Spleen (tissue), 11 donors: ENCODE data around the gene DSCAML1. TPM values are rescaled to one million over a fixed set of nuclear protein-coding genes. Genes with fewer than 3 reads are reported as not detected.
A peak's percentile ranks its signal among the peaks of the same experiment; 100 is the strongest.
"Not testable (repeated sequence)": the region's sequence is repeated elsewhere in the genome, so short reads cannot be mapped to it uniquely, and the experiment has no call there.

Source experiments
- DNase-seq: peaks from one replicate; pipeline ENCODE4 v3.0.0-alpha.2; 2020
- H3K27ac ChIP-seq, 8 donors: fragments of 200-600 bp; sonication (generic) in 7 of 8; 1 replicate in 4 of 8; 2 replicates in 4 of 8; pipeline versions ENCODE4 v1.5.0 to v1.8.0; 2016 to 2021; ENCODE audit warnings: inconsistent platforms in 4 of 8, mild to moderate bottlenecking in 4 of 8, moderate library complexity in 1 of 8
- H3K27me3 ChIP-seq, 7 donors: fragments of 200-600 bp; sonication (generic) in 6 of 7; replicated peaks in 1 of 7; 1 replicate in 4 of 7; 2 replicates in 3 of 7; pipeline versions ENCODE4 v1.5.0 to v1.8.0; 2016 to 2021; ENCODE audit warnings: inconsistent platforms in 3 of 7, mild to moderate bottlenecking in 1 of 7
- H3K36me3 ChIP-seq, 6 donors: fragments of 200-600 bp; sonication (generic) in 5 of 6; 1 replicate in 4 of 6; 2 replicates in 2 of 6; pipeline versions ENCODE4 v1.5.0 to v1.8.0; 2016 to 2021; ENCODE audit warnings: inconsistent platforms in 2 of 6
- H3K4me1 ChIP-seq, 6 donors: fragments of 200-600 bp; sonication (generic) in 5 of 6; 1 replicate in 3 of 6; 2 replicates in 3 of 6; pipeline versions ENCODE4 v1.5.0 to v1.8.0; 2016 to 2021; ENCODE audit warnings: inconsistent platforms in 3 of 6
- H3K4me3 ChIP-seq, 8 donors: fragments of 200-600 bp; sonication (generic) in 7 of 8; 1 replicate in 4 of 8; 2 replicates in 4 of 8; pipeline versions ENCODE4 v1.5.0 to v1.8.0; 2016 to 2021; ENCODE audit warnings: inconsistent platforms in 4 of 8, mild to moderate bottlenecking in 4 of 8, moderate library complexity in 2 of 8
- H3K9me3 ChIP-seq, 8 donors: fragments of 200-600 bp; sonication (generic) in 7 of 8; 1 replicate in 4 of 8; 2 replicates in 4 of 8; pipeline versions ENCODE4 v1.5.0 to v1.8.0; 2016 to 2021; ENCODE audit warnings: inconsistent platforms in 4 of 8
- CTCF ChIP-seq, 11 experiments: fragments of 200-600 bp in 7 of 11; fragments of 450-650 bp in 4 of 11; sonication (generic) in 4 of 11; IDR thresholded peaks in 8 of 11; conservative IDR thresholded peaks in 3 of 11; 1 replicate in 7 of 11; 2 replicates in 4 of 11; pipeline versions ENCODE4 v1.4.0 to v1.8.0; 2016 to 2021; ENCODE audit warnings: antibody characterized with exemption in 11 of 11, inconsistent platforms in 4 of 11, mild to moderate bottlenecking in 1 of 11
- POLR2A ChIP-seq, 3 donors: fragments of 450-650 bp; IDR thresholded peaks; one replicate each; pipeline ENCODE4 v1.5.1; 2017; ENCODE audit warnings: antibody characterized with exemption in 3 of 3, mild to moderate bottlenecking in 1 of 3
- POLR2AphosphoS5 ChIP-seq, 3 donors: sonication (generic); formaldehyde crosslinking; IDR thresholded peaks; one replicate each; pipeline ENCODE4 v1.5.1; 2017; ENCODE audit warnings: antibody characterized with exemption in 3 of 3
- WGBS, 5 donors: extraction: QIAGEN DNeasy Blood & Tissue Kit in 3 of 5; methylation state at CpG; one replicate each; pipeline versions ENCODE4 v1.1.5 to v1.1.7; 2013 to 2018; 5-methylcytosine and 5-hydroxymethylcytosine counted together
- intact Hi-C: fragments of 100-400 bp; cut with DNase I; formaldehyde crosslinking; loops from one replicate; pipeline ENCODE4 v1.15.0; 2023; ENCODE audit warnings: low total_unique reads
- polyA plus RNA-seq, 3 donors: library from polyadenylated mRNA; stranded (reverse); fragments of 200-250 nt; gene quantifications; one replicate each; pipeline ENCODE4 v1.2.1, GENCODE V29; 2013
- total RNA-seq, 7 donors: library from RNA; depleted of rRNA in 3 of 7; stranded (reverse); fragments of >200 nt in 3 of 7; fragmentation: NEBNext Ultra II Directional in 4 of 7; extraction: Animal tissue kit (Norgen Biotek cat#: 25700) in 4 of 7; gene quantifications; one replicate each; pipeline versions ENCODE4 v1.1.0 to v1.2.1, GENCODE V29; 2016 to 2021
- donor health status: healthy with polysubstance abuse.
- donor health status: DM: no; HTN: no; CAD: no; lungs with moderate emphysema.
- donor health status: DM: no; HTN: no; CAD: no.
- donor health status: Bipolar disorder and iron deficiency.
- donor health status: healthy.
- donor health status: DM: no; HTN: no; CAD: no.
- donor health status: DM: yes; HTN: yes; CAD: no.

Gene DSCAML1
- total and polyA plus RNA-seq, 10 donors: 0.07 to 10.7 (median 2.3) TPM

- intact Hi-C loops: no loop called here
- WGBS, 5 donors: 82 to 96% (median 86%) methylated on average over 6 to 7 of the region's 7 CpGs
- no peaks in the 10 kb centered on the region for H3K36me3 ChIP-seq
- H3K27me3 ChIP-seq: peaks cover 0 to 2% (median 0%) of the 10 kb centered on the region in 7 donors
- H3K4me3 ChIP-seq: peak overlapping the region in 2 of 8 donors; percentile 14 to 60
- H3K9me3 ChIP-seq: no peaks in the 10 kb centered on the region
- DNase-seq: no peak
- no peak for TF ChIP-seq POLR2AphosphoS5 (IDR thresholded peaks at IDR 0.05)
- no peak for TF ChIP-seq CTCF (IDR thresholded peaks at IDR 0.05 in 8 of 11, conservative IDR thresholded peaks at IDR 0.05 in 3 of 11)
- no peak for TF ChIP-seq POLR2A (IDR thresholded peaks at IDR 0.05)
- peaks cover 51 to 59% (median 55%) of the 10 kb centered on the region in 6 donors for H3K4me1 ChIP-seq
- peak overlapping the region; percentile 37 to 91 (median 84) for H3K27ac ChIP-seq
Measured at GRCh38 chr11:117814204-117814765, 17.3 kb upstream of the DSCAML1 start.

DNA sequence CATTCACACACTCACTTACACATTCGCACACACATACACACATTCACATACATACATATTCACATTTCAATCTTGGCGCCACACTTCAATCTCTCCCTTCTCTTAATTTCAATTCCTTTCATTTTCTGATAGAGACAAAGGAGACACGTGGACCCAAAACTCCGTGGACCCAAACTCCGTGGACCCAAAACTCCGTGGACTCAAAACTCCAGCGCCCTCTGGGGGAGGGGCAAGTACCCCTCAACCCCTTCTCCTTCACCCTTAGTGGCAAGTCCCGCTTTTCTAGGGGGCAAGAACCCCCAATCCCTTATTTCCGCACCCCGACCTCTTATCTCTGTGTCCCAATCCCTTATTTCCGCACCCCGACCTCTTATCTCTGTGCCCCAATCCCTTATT lies 13.0 kb upstream of the DSCAML1 start:
- 86 to 96% (median 93%) methylated on average over 12 of the region's 12 CpGs for WGBS, 5 donors
- H3K4me3 ChIP-seq, H3K36me3 ChIP-seq, H3K9me3 ChIP-seq, H3K27ac ChIP-seq, H3K27me3 ChIP-seq, intact Hi-C loops: not testable (repeated sequence)
- peak; percentile 45 for DNase-seq
- H3K4me1 ChIP-seq: peaks cover 13 to 41% (median 26%) of the 10 kb centered on the region in 6 donors

DNA sequence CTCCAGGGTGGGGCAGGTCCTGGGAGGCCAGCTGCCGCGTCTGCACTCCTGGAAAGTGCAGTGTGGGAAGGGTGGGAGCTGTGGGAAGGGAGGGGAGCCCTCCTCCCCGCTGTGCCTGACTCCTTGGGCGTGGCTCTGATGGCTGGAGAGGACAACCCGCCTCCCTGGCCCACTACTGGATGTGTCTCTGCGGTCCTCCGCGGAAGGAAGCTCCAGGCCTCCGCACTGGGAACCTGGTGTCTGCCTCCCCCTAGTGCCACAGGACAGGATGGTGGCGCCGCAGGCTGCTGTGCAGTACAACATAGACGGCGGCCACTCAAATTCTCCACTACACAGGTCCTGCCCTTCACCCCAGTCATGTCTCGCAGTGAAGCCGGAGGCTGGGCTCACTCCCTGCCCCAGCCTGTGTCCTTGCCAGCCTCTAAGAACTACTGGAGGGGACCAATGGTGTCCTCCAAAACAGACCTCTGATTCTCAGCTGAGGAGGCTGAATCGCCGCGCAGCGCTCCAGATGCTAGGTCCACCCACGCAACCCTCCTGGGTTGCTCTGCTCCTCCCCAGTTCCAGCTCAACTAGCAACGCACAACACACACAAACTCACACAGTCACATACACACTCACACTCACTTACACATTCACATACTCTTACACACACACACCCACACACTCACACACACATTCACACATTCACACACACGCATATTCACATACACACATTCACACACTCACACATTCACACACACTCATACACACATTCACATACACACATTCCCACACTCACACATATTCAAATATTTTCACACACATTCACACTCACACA lies 12.4 kb upstream of the DSCAML1 start:
- Histone ChIP-seq H3K27me3 (peaks cover 0 to 7% (median 0%) of the 10 kb centered on the region in 7 donors), H3K4me3 (no peak overlapping the region), H3K9me3 (no peaks in the 10 kb centered on the region), H3K36me3 (peaks cover 0 to 5% (median 0%) of the 10 kb centered on the region in 6 donors), H3K4me1 (peaks cover 6 to 35% (median 20%) of the 10 kb centered on the region in 6 donors), H3K27ac (peak overlapping the region in 2 of 8 donors; percentile 11 to 16)
- 35 to 73% (median 39%) methylated on average over 9 to 22 of the region's 22 CpGs for WGBS, 5 donors
- TF ChIP-seq POLR2A (IDR thresholded peaks at IDR 0.05) (no peak), POLR2AphosphoS5 (IDR thresholded peaks at IDR 0.05) (peak in 2 of 3 donors; percentile 40 to 54), CTCF (IDR thresholded peaks at IDR 0.05 in 8 of 11, conservative IDR thresholded peaks at IDR 0.05 in 3 of 11) (peak in 8 of 11 experiments; percentile 31 to 59 (median 44))
- DNase-seq: peak; percentile 83
- intact Hi-C loops: loop anchor here (5.0 to 10.0 kb wide), 2 partner anchors 138 to 245 kb away; no protein-coding TSS in a partner anchor

GRCh38 chr11:117808784-117809183 lies 11.8 kb upstream of the DSCAML1 start:
- peaks cover 0 to 7% (median 0%) of the 10 kb centered on the region in 7 donors for H3K27me3 ChIP-seq
- no peaks in the 10 kb centered on the region for H3K9me3 ChIP-seq
- TF ChIP-seq POLR2A (IDR thresholded peaks at IDR 0.05): no peak
- TF ChIP-seq CTCF (IDR thresholded peaks at IDR 0.05 in 8 of 11, conservative IDR thresholded peaks at IDR 0.05 in 3 of 11): no peak
- no peak for TF ChIP-seq POLR2AphosphoS5 (IDR thresholded peaks at IDR 0.05)
- DNase-seq: peak; percentile 54
- WGBS, 5 donors: 66 to 88% (median 84%) methylated on average over 12 of the region's 12 CpGs
- intact Hi-C loops: loop anchor here (5.0 to 10.0 kb wide), 2 partner anchors 139 to 246 kb away; no protein-coding TSS in a partner anchor
- peaks cover 0 to 5% (median 0%) of the 10 kb centered on the region in 6 donors for H3K36me3 ChIP-seq
- H3K4me1 ChIP-seq: peaks cover 4 to 30% (median 16%) of the 10 kb centered on the region in 6 donors
- H3K4me3 ChIP-seq: no peak overlapping the region
- H3K27ac ChIP-seq: peak overlapping the region in 2 of 8 donors; percentile 11 to 16
